Stimulated activated CD8-positive, alpha-beta memory T cell treated with anti-CD3 and anti-CD28 coated beads, Interleukin-12 subunit alpha, Interleukin-12 subunit beta, amount 100 ng/mL, for 1 hour (primary cell): Measurements from ENCODE around the gene CCHCR1.
A peak's percentile ranks its signal among the peaks of the same experiment; 100 is the strongest.

Experiments used
- DNase-seq: peaks from one replicate; pipeline ENCODE4 v3.0.0-alpha.2; 2020; ENCODE audit warnings: low read depth

Gene CCHCR1

GRCh38 chr6:31161216-31162126 is 3.9 kb upstream of the CCHCR1 start:
- DNase-seq = no peak

GRCh38 chr6:31158863-31159855 is 1.6 kb upstream of the CCHCR1 start:
- no peak for DNase-seq

- DNase-seq = peak; percentile 99
Measured at GRCh38 chr6:31158140-31158862, 699 bp upstream of the CCHCR1 start, which contains the start of gene TCF19. TCF19 (plus strand) TSS chr6:31158589; CDS start chr6:31159470, 881 bp downstream.

GRCh38 chr6:31156641-31157040 is 961 bp downstream of the CCHCR1 start:
- DNase-seq = no peak

GRCh38 chr6:31154436-31154835 is 3.2 kb downstream of the CCHCR1 start:
- DNase-seq = no peak

- no peak for DNase-seq
Measured at GRCh38 chr6:31152781-31153180, 4.8 kb downstream of the CCHCR1 start.

- no peak for DNase-seq
Measured at GRCh38 chr6:31149827-31150447, 7.7 kb downstream of the CCHCR1 start.

GRCh38 chr6:31145386-31145785 is 12.2 kb downstream of the CCHCR1 start:
- no peak for DNase-seq

GRCh38 chr6:31144970-31145340 is 12.6 kb downstream of the CCHCR1 start:
- DNase-seq = no peak

- no peak for DNase-seq
Measured at GRCh38 chr6:31144296-31144969, 13.2 kb downstream of the CCHCR1 start.

GRCh38 chr6:31143148-31143547 is 14.5 kb downstream of the CCHCR1 start:
- no peak for DNase-seq

- no peak for DNase-seq
Measured at GRCh38 chr6:31142361-31142761, 15.2 kb downstream of the CCHCR1 start.

- DNase-seq = no peak
Measured at GRCh38 chr6:31140643-31141042, 17.0 kb downstream of the CCHCR1 start.

GRCh38 chr6:31139599-31139998 is 18.0 kb downstream of the CCHCR1 start:
- no peak for DNase-seq

- no peak for DNase-seq
Measured at GRCh38 chr6:31138982-31139381, 18.6 kb downstream of the CCHCR1 start, which contains the start of gene PSORS1C2. PSORS1C2 (minus strand) TSS chr6:31139066; CDS start chr6:31139026, 40 bp downstream.

- DNase-seq = no peak
Measured at GRCh38 chr6:31135710-31136109, 21.9 kb downstream of the CCHCR1 start.

- no peak for DNase-seq
Measured at GRCh38 chr6:31132806-31133205, 24.8 kb downstream of the CCHCR1 start.

GRCh38 chr6:31131595-31131994 is 26.0 kb downstream of the CCHCR1 start:
- DNase-seq = no peak

GRCh38 chr6:31130751-31131150 is 26.9 kb downstream of the CCHCR1 start:
- no peak for DNase-seq

GRCh38 chr6:31129130-31129529 is 28.5 kb downstream of the CCHCR1 start:
- no peak for DNase-seq
